Measurements from ENCODE around the gene BRAP.

DNA sequence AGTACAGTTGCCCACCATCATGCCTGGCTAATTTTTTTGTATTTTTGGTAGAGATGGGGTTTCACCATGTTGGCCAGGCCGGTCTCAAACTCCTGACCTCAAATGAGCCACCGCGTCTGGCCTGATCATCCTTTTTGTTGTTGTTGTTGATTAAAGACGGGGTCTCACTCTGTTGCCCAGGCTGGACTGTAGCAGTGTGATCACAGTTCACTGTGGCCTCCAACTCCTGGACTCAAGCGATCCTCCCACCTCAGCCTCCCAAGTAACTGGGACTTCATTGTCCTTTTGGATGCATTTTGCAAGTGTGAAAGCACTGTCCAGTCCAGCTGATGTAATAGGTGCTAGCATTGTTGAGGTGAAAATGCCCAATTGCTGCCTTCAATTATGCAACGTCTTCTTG lies 59.5 kb downstream of the BRAP start:
- TF ChIP-seq JUND (IDR thresholded peaks at IDR 0.05) (no peak), EP300 (IDR thresholded peaks at IDR 0.05; ENCODE audit: borderline replicate concordance in 1 of 2, low read depth in 1 of 2, low read length in 1 of 2) (no peak), EZH2phosphoT487 (IDR thresholded peaks at IDR 0.05; ENCODE audit: borderline replicate concordance, low read depth) (no peak), TAF1 (IDR thresholded peaks at IDR 0.05; ENCODE audit: borderline replicate concordance, low read depth, low read length) (no peak), POLR2AphosphoS5 (IDR thresholded peaks at IDR 0.05; ENCODE audit: low read depth, low read length) (no peak), SIN3A (IDR thresholded peaks at IDR 0.05; ENCODE audit: borderline replicate concordance, low read depth, low read length) (no peak), SMC3 (IDR thresholded peaks at IDR 0.05; ENCODE audit: low read depth, low read length) (no peak), REST (IDR thresholded peaks at IDR 0.05; ENCODE audit: low read depth, low read length) (no peak), FOXM1 (IDR thresholded peaks at IDR 0.05; ENCODE audit: low read depth) (no peak), TCF12 (IDR thresholded peaks at IDR 0.05) (no peak)
- TF ChIP-seq, protein P1, sequence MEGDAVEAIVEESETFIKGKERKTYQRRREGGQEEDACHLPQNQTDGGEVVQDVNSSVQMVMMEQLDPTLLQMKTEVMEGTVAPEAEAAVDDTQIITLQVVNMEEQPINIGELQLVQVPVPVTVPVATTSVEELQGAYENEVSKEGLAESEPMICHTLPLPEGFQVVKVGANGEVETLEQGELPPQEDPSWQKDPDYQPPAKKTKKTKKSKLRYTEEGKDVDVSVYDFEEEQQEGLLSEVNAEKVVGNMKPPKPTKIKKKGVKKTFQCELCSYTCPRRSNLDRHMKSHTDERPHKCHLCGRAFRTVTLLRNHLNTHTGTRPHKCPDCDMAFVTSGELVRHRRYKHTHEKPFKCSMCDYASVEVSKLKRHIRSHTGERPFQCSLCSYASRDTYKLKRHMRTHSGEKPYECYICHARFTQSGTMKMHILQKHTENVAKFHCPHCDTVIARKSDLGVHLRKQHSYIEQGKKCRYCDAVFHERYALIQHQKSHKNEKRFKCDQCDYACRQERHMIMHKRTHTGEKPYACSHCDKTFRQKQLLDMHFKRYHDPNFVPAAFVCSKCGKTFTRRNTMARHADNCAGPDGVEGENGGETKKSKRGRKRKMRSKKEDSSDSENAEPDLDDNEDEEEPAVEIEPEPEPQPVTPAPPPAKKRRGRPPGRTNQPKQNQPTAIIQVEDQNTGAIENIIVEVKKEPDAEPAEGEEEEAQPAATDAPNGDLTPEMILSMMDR (IDR thresholded peaks at IDR 0.05), result no peak
